ENCODE data around the gene ZFP30.

DNA sequence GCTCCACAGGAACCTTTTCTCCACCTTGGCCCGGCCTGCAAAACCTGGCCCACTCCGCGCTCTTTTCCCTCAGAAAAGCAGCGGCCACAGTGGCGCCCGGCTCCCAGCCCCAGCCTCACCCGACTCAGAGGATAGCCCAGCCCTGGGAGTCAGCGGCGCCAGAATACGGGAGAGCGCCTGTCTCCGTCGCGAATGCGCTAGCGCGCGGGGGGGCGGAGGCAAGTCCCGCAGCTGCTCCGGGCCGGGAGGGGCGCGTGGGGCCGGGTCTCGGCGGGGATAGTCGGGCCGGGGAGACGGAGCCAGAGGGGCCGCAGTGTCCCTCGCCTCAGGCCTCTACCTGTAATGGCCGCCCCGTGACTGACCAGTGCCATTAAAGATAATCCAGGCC lies at the start of gene ZFP30:
- TF ChIP-seq, protein P1, sequence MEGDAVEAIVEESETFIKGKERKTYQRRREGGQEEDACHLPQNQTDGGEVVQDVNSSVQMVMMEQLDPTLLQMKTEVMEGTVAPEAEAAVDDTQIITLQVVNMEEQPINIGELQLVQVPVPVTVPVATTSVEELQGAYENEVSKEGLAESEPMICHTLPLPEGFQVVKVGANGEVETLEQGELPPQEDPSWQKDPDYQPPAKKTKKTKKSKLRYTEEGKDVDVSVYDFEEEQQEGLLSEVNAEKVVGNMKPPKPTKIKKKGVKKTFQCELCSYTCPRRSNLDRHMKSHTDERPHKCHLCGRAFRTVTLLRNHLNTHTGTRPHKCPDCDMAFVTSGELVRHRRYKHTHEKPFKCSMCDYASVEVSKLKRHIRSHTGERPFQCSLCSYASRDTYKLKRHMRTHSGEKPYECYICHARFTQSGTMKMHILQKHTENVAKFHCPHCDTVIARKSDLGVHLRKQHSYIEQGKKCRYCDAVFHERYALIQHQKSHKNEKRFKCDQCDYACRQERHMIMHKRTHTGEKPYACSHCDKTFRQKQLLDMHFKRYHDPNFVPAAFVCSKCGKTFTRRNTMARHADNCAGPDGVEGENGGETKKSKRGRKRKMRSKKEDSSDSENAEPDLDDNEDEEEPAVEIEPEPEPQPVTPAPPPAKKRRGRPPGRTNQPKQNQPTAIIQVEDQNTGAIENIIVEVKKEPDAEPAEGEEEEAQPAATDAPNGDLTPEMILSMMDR (IDR thresholded peaks at IDR 0.05; ENCODE audit: insufficient read depth, low read length, poor library complexity, severe bottlenecking) = no peak
- no peak for TF ChIP-seq EZH2phosphoT487 (conservative IDR thresholded peaks at IDR 0.05; ENCODE audit: low read length)
